Measurements from ENCODE around the gene LRCH4. TPM values are rescaled to one million over a fixed set of nuclear protein-coding genes. Genes with fewer than 3 reads are reported as not detected.

Gene LRCH4
- total RNA-seq, 1 donor from 2014 or later, result 3.9 TPM

GRCh38 chr7:100626530-100627237, 40.8 kb upstream of the LRCH4 start:
- DNase-seq (ENCODE audit: low read depth), result peak; percentile 67
- Histone ChIP-seq H3K36me3 (ENCODE audit: control insufficient read depth, insufficient read depth, low read length) (no peaks in the 10 kb centered on the region), H3K4me3 (ENCODE audit: low read depth, low read length) (peak overlapping the region; percentile 21), H3K27me3 (ENCODE audit: control insufficient read depth, insufficient read depth, low read length) (no peaks in the 10 kb centered on the region)
- no peak for TF ChIP-seq CTCF (IDR thresholded peaks at IDR 0.05; ENCODE audit: insufficient read depth, low read length, severe bottlenecking)
- FAIRE-seq, result no peak

GRCh38 chr7:100626055-100626454, 40.1 kb upstream of the LRCH4 start:
- DNase-seq (ENCODE audit: low read depth), result no peak
- Histone ChIP-seq H3K27me3 (ENCODE audit: control insufficient read depth, insufficient read depth, low read length) (no peaks in the 10 kb centered on the region), H3K36me3 (ENCODE audit: control insufficient read depth, insufficient read depth, low read length) (no peaks in the 10 kb centered on the region), H3K4me3 (ENCODE audit: low read depth, low read length) (no peak overlapping the region)
- TF ChIP-seq CTCF (IDR thresholded peaks at IDR 0.05; ENCODE audit: insufficient read depth, low read length, severe bottlenecking), result no peak
- no peak for FAIRE-seq

GRCh38 chr7:100623951-100624824, 38.3 kb upstream of the LRCH4 start:
- TF ChIP-seq CTCF (IDR thresholded peaks at IDR 0.05; ENCODE audit: insufficient read depth, low read length, severe bottlenecking), result no peak
- FAIRE-seq, result no peak
- H3K4me3 ChIP-seq (ENCODE audit: low read depth, low read length), result no peak overlapping the region
- DNase-seq (ENCODE audit: low read depth), result no peak
- H3K36me3 ChIP-seq (ENCODE audit: control insufficient read depth, insufficient read depth, low read length), result no peaks in the 10 kb centered on the region
- no peaks in the 10 kb centered on the region for H3K27me3 ChIP-seq (ENCODE audit: control insufficient read depth, insufficient read depth, low read length)

- Histone ChIP-seq H3K36me3 (ENCODE audit: control insufficient read depth, insufficient read depth, low read length) (no peaks in the 10 kb centered on the region), H3K4me3 (ENCODE audit: low read depth, low read length) (no peak overlapping the region), H3K27me3 (ENCODE audit: control insufficient read depth, insufficient read depth, low read length) (no peaks in the 10 kb centered on the region)
- FAIRE-seq (peak; percentile 18), DNase-seq (ENCODE audit: low read depth) (no peak)
- no peak for TF ChIP-seq CTCF (IDR thresholded peaks at IDR 0.05; ENCODE audit: insufficient read depth, low read length, severe bottlenecking)
Observed at GRCh38 chr7:100621554-100621953, 35.6 kb upstream of the LRCH4 start.

GRCh38 chr7:100620804-100621203, 34.9 kb upstream of the LRCH4 start:
- FAIRE-seq (no peak), DNase-seq (ENCODE audit: low read depth) (no peak)
- H3K36me3 ChIP-seq (ENCODE audit: control insufficient read depth, insufficient read depth, low read length), result no peaks in the 10 kb centered on the region
- H3K4me3 ChIP-seq (ENCODE audit: low read depth, low read length), result no peak overlapping the region
- TF ChIP-seq CTCF (IDR thresholded peaks at IDR 0.05; ENCODE audit: insufficient read depth, low read length, severe bottlenecking), result no peak
- H3K27me3 ChIP-seq (ENCODE audit: control insufficient read depth, insufficient read depth, low read length), result no peaks in the 10 kb centered on the region

Measured in bronchial epithelial cell (primary cell).